Activated naive CD4-positive, alpha-beta T cell treated with anti-CD3 and anti-CD28 coated beads, Interleukin-2, amount 50 U/mL, for 24 hours (primary cell): Measurements from ENCODE around the gene GASK1A.
A peak's percentile ranks its signal among the peaks of the same experiment; 100 is the strongest.

Experiments
- H3K27ac Mint-ChIP-seq: one replicate; pipeline ENCODE4 v1.8.0; 2021; ENCODE audit warnings: mild to moderate bottlenecking, mixed read lengths
- H3K27me3 Mint-ChIP-seq: one replicate; pipeline ENCODE4 v1.8.0; 2021; ENCODE audit warnings: mixed read lengths
- H3K36me3 Mint-ChIP-seq: one replicate; pipeline ENCODE4 v1.8.0; 2021; ENCODE audit warnings: mixed read lengths
- H3K4me1 Mint-ChIP-seq: one replicate; pipeline ENCODE4 v1.8.0; 2021; ENCODE audit warnings: mixed read lengths
- H3K4me3 Mint-ChIP-seq: one replicate; pipeline ENCODE4 v1.8.0; 2021; ENCODE audit warnings: mild to moderate bottlenecking, mixed read lengths
- H3K9me3 Mint-ChIP-seq: one replicate; pipeline ENCODE4 v1.8.0; 2021; ENCODE audit warnings: mixed read lengths

GASK1A gene

GRCh38 chr3:42979044-42979972 is at the start of gene GASK1A:
Gene GASK1A (plus strand): TSS chr3:42979311. CDS start chr3:42979643, 332 bp downstream.
- H3K36me3 Mint-ChIP-seq, result peaks cover 3% of the 10 kb centered on the region
- H3K9me3 Mint-ChIP-seq, result no peaks in the 10 kb centered on the region
- peaks cover 6% of the 10 kb centered on the region for H3K4me1 Mint-ChIP-seq
- H3K27me3 Mint-ChIP-seq, result peaks cover 18% of the 10 kb centered on the region
- no peak within 1 kb of the TSS for H3K27ac Mint-ChIP-seq
- peak within 1 kb of the TSS; percentile 77 for H3K4me3 Mint-ChIP-seq

- H3K9me3 Mint-ChIP-seq, result no peaks in the 10 kb centered on the region
- H3K27me3 Mint-ChIP-seq, result no peaks in the 10 kb centered on the region
- H3K4me1 Mint-ChIP-seq, result peaks cover 34% of the 10 kb centered on the region
- no peak overlapping the region for H3K27ac Mint-ChIP-seq
- no peak overlapping the region for H3K4me3 Mint-ChIP-seq
- no peaks in the 10 kb centered on the region for H3K36me3 Mint-ChIP-seq
Observed at GRCh38 chr3:42934111-42934510, 45.0 kb upstream of the GASK1A start.

DNA sequence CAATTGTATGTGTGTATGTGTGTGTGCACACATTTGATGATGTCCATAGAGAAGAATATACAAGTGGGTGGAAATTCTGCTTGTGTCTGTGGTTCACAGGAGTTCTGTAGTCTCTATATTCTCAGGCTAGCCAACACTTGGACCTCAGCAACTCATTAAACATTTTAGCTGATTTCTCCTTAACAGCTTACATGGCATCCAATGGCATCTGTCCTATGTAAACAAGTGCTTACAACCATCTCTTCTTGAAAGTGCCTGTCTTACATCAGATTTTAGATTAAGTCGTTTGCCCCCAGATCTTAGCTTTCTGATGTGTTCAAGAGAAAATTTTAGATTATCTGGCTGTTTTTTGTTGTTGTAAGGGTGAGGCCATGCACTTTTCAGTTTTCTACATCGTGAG is 44.2 kb upstream of the GASK1A start:
- peak overlapping the region; percentile 2 for H3K4me3 Mint-ChIP-seq
- no peaks in the 10 kb centered on the region for H3K36me3 Mint-ChIP-seq
- no peak overlapping the region for H3K27ac Mint-ChIP-seq
- peaks cover 34% of the 10 kb centered on the region for H3K4me1 Mint-ChIP-seq
- H3K27me3 Mint-ChIP-seq, result no peaks in the 10 kb centered on the region
- no peaks in the 10 kb centered on the region for H3K9me3 Mint-ChIP-seq

DNA sequence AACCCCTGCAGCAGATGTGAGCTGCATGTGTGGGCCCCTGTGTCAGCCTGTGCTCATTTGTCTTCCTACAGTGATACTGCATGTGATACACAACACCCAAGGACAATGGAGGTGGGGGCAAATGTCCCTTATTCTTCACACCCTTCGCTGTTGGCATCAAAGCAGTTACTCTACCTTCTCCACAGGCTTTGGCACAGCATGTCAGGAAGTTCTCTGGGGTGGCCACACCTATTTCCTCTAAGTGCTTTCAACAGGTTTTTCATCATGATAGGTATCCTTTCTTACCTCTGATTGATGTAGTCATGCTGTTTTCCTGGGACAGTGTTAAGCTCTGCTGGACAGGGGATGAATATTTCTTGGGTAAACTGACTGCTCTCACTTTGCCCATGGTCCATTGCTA is 43.6 kb upstream of the GASK1A start:
- no peak overlapping the region for H3K27ac Mint-ChIP-seq
- no peaks in the 10 kb centered on the region for H3K27me3 Mint-ChIP-seq
- no peaks in the 10 kb centered on the region for H3K9me3 Mint-ChIP-seq
- H3K36me3 Mint-ChIP-seq, result no peaks in the 10 kb centered on the region
- peaks cover 34% of the 10 kb centered on the region for H3K4me1 Mint-ChIP-seq
- H3K4me3 Mint-ChIP-seq, result peak overlapping the region; percentile 30

GRCh38 chr3:42936157-42936981 is 42.7 kb upstream of the GASK1A start:
- Mint-ChIP-seq H3K4me3 (no peak overlapping the region), H3K27me3 (no peaks in the 10 kb centered on the region), H3K9me3 (no peaks in the 10 kb centered on the region), H3K27ac (no peak overlapping the region), H3K36me3 (no peaks in the 10 kb centered on the region), H3K4me1 (peaks cover 34% of the 10 kb centered on the region)

- no peaks in the 10 kb centered on the region for H3K36me3 Mint-ChIP-seq
- H3K27me3 Mint-ChIP-seq, result no peaks in the 10 kb centered on the region
- peaks cover 34% of the 10 kb centered on the region for H3K4me1 Mint-ChIP-seq
- H3K4me3 Mint-ChIP-seq, result no peak overlapping the region
- H3K27ac Mint-ChIP-seq, result no peak overlapping the region
- H3K9me3 Mint-ChIP-seq, result no peaks in the 10 kb centered on the region
Observed at GRCh38 chr3:42937334-42937733, 41.8 kb upstream of the GASK1A start.

DNA sequence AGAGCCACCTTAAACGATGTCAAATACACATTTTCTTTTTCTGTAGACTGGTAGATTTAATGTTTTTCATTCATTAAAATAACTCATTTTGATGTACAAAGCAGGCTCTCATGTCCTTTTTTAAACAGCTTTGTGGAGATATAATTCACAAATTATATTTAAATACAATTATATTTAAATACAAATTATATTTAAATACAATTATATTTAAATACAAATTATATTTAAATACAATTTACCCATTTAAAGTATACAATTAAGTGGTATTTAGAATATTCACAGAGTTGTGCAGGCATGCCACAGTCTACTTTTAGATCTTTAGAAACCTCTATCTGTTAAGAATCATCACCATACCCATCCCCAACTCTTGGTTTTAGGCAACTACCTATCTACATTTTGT is 36.4 kb upstream of the GASK1A start:
- Mint-ChIP-seq H3K27me3 (peaks cover 3% of the 10 kb centered on the region), H3K9me3 (no peaks in the 10 kb centered on the region)

DNA sequence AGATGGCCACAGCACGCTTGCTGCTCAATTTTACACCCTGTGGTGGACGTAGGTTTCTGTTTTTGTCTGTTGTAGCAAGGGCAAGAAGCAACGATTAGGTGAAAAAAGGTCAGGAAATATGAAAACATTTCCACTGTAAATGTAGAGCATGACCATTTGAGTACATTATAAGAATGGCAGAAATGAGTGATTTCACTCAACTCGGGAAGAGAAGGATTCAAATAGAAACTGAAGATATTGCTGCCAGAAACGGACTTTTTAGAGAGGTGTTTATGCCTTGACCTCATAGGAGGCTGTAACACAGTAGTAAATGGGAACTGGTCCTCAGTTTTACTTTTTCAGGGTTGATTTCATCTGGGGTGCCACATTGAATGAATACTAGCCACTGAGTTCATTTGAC is 33.1 kb upstream of the GASK1A start:
- Mint-ChIP-seq H3K4me1 (no peaks in the 10 kb centered on the region), H3K4me3 (no peak overlapping the region), H3K27me3 (peaks cover 3% of the 10 kb centered on the region), H3K36me3 (no peaks in the 10 kb centered on the region), H3K9me3 (no peaks in the 10 kb centered on the region), H3K27ac (no peak overlapping the region)

More for the DNA sequence above, 36.4 kb upstream of the GASK1A start:
- no peaks in the 10 kb centered on the region for H3K4me1 Mint-ChIP-seq
- no peak overlapping the region for H3K4me3 Mint-ChIP-seq
- no peaks in the 10 kb centered on the region for H3K36me3 Mint-ChIP-seq
- no peak overlapping the region for H3K27ac Mint-ChIP-seq

- H3K9me3 Mint-ChIP-seq, result no peaks in the 10 kb centered on the region
- H3K4me3 Mint-ChIP-seq, result no peak overlapping the region
- H3K27ac Mint-ChIP-seq, result no peak overlapping the region
- H3K4me1 Mint-ChIP-seq, result peaks cover 10% of the 10 kb centered on the region
- H3K36me3 Mint-ChIP-seq, result no peaks in the 10 kb centered on the region
- H3K27me3 Mint-ChIP-seq, result no peaks in the 10 kb centered on the region
Observed at GRCh38 chr3:42957573-42957972, 21.5 kb upstream of the GASK1A start.

DNA sequence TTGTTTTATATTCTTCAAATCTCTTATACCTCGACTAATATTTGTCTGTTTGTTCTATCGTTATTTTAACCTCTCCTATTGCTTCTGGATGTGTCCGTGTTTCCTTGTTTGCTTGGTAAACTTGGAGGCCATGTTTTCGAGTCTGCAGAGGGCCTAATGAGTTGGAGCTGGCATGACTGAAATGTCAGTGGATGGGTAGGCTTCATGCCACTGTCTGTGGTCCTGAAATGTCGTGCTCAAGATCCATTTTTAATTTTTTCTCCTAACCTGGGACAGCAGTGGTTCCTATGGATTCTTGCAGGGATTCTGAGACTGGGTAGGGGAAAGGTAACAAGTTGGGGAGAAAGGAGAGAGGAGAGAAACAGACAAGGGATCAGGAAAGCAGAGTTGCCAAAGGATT is 18.8 kb upstream of the GASK1A start:
- Mint-ChIP-seq H3K4me3 (no peak overlapping the region), H3K27ac (peak overlapping the region; percentile 37), H3K27me3 (no peaks in the 10 kb centered on the region), H3K9me3 (no peaks in the 10 kb centered on the region), H3K4me1 (peaks cover 28% of the 10 kb centered on the region), H3K36me3 (no peaks in the 10 kb centered on the region)

GRCh38 chr3:42960786-42961185 is 18.3 kb upstream of the GASK1A start:
- H3K36me3 Mint-ChIP-seq, result no peaks in the 10 kb centered on the region
- no peak overlapping the region for H3K27ac Mint-ChIP-seq

GRCh38 chr3:42961633-42962032 is 17.5 kb upstream of the GASK1A start:
- no peak overlapping the region for H3K4me3 Mint-ChIP-seq
- peaks cover 38% of the 10 kb centered on the region for H3K4me1 Mint-ChIP-seq
- no peaks in the 10 kb centered on the region for H3K9me3 Mint-ChIP-seq
- H3K27me3 Mint-ChIP-seq, result no peaks in the 10 kb centered on the region
- H3K27ac Mint-ChIP-seq, result no peak overlapping the region
- H3K36me3 Mint-ChIP-seq, result no peaks in the 10 kb centered on the region

More at GRCh38 chr3:42960786-42961185, 18.3 kb upstream of the GASK1A start:
- Mint-ChIP-seq H3K9me3 (no peaks in the 10 kb centered on the region), H3K4me3 (no peak overlapping the region), H3K27me3 (no peaks in the 10 kb centered on the region), H3K4me1 (peaks cover 33% of the 10 kb centered on the region)

DNA sequence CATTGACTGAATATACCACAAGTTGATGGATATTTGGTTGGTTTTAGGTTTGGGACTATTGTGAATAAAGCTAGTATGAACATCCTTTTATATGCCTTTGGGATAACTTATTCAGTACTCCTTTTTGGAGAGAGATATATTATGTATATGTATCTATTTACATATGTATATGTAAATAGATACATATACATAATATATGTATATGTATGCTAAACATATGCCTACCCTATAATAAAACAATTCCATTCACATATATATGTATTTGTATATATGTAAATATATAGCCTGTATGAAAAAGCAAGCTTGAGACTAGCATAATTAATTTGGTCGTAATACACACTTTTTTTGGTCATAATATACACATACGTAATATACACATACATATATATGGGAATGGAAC is 15.8 kb upstream of the GASK1A start:
- H3K4me3 Mint-ChIP-seq, result no peak overlapping the region
- H3K36me3 Mint-ChIP-seq, result no peaks in the 10 kb centered on the region
- no peaks in the 10 kb centered on the region for H3K27me3 Mint-ChIP-seq
- H3K4me1 Mint-ChIP-seq, result peaks cover 41% of the 10 kb centered on the region
- no peaks in the 10 kb centered on the region for H3K9me3 Mint-ChIP-seq
- H3K27ac Mint-ChIP-seq, result no peak overlapping the region

DNA sequence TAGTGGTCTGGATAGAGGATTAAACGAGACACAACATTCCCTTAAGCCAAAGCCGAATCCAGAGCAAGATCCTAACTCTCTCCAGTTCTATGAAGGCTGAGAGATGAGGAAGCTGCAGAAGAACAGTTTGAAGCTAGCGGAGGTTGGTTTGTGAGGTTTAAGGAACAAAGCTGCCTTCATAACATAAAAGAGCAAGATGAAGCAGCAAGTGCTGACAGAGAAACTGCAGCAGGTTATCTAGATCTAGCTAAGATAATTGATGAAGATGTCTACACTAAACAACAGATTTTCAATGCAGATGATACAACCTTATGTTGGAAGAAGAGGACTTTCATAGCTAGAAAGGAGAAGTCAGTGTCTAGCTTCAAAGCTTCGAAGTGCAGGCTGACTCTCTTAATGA is 14.8 kb upstream of the GASK1A start:
- Mint-ChIP-seq H3K27ac (no peak overlapping the region), H3K4me1 (peaks cover 41% of the 10 kb centered on the region), H3K36me3 (no peaks in the 10 kb centered on the region), H3K27me3 (no peaks in the 10 kb centered on the region), H3K9me3 (no peaks in the 10 kb centered on the region), H3K4me3 (peak overlapping the region; percentile 9)

- Mint-ChIP-seq H3K27me3 (no peaks in the 10 kb centered on the region), H3K4me1 (peaks cover 10% of the 10 kb centered on the region), H3K4me3 (no peak overlapping the region), H3K27ac (no peak overlapping the region), H3K36me3 (peaks cover 8% of the 10 kb centered on the region), H3K9me3 (no peaks in the 10 kb centered on the region)
Observed at GRCh38 chr3:42970557-42970956, 8.6 kb upstream of the GASK1A start.
